ENCODE measurements around the gene GNB1L.

Gene GNB1L

GRCh38 chr22:19819208-19819910, 35.3 kb downstream of the GNB1L start:
- no peak for FAIRE-seq

GRCh38 chr22:19818324-19819207, 36.1 kb downstream of the GNB1L start:
- no peak for FAIRE-seq
- DNase-seq (ENCODE audit: insufficient read length, low spot score), result no peak
- no peak for TF ChIP-seq POLR2A (IDR thresholded peaks at IDR 0.05; ENCODE audit: low read depth, low read length)

More at GRCh38 chr22:19819208-19819910, 35.3 kb downstream of the GNB1L start:
- no peak for TF ChIP-seq POLR2A (IDR thresholded peaks at IDR 0.05; ENCODE audit: low read depth, low read length)
- no peak for DNase-seq (ENCODE audit: insufficient read length, low spot score)

GRCh38 chr22:19816372-19817119, 38.1 kb downstream of the GNB1L start:
- TF ChIP-seq POLR2A (IDR thresholded peaks at IDR 0.05; ENCODE audit: low read depth, low read length), result no peak
- no peak for FAIRE-seq
- DNase-seq (ENCODE audit: insufficient read length, low spot score), result no peak

- no peak for TF ChIP-seq POLR2A (IDR thresholded peaks at IDR 0.05; ENCODE audit: low read depth, low read length)
- DNase-seq (ENCODE audit: insufficient read length, low spot score) (no peak), FAIRE-seq (no peak)
These were observed 38.8 kb downstream of the GNB1L start for GRCh38 chr22:19815823-19816290.

- FAIRE-seq (no peak), DNase-seq (ENCODE audit: insufficient read length, low spot score) (no peak)
- TF ChIP-seq POLR2A (IDR thresholded peaks at IDR 0.05; ENCODE audit: low read depth, low read length), result no peak
These were observed 39.4 kb downstream of the GNB1L start for GRCh38 chr22:19815093-19815822.

GRCh38 chr22:19814428-19814827, 40.2 kb downstream of the GNB1L start:
- FAIRE-seq (no peak), DNase-seq (ENCODE audit: insufficient read length, low spot score) (no peak)
- TF ChIP-seq POLR2A (IDR thresholded peaks at IDR 0.05; ENCODE audit: low read depth, low read length), result no peak

- DNase-seq (ENCODE audit: insufficient read length, low spot score) (no peak), FAIRE-seq (no peak)
- no peak for TF ChIP-seq POLR2A (IDR thresholded peaks at IDR 0.05; ENCODE audit: low read depth, low read length)
These were observed 41.8 kb downstream of the GNB1L start for GRCh38 chr22:19812910-19813309.

- DNase-seq (ENCODE audit: insufficient read length, low spot score) (no peak), FAIRE-seq (no peak)
- no peak for TF ChIP-seq POLR2A (IDR thresholded peaks at IDR 0.05; ENCODE audit: low read depth, low read length)
These were observed 42.6 kb downstream of the GNB1L start for GRCh38 chr22:19811811-19812771.

- no peak for TF ChIP-seq POLR2A (IDR thresholded peaks at IDR 0.05; ENCODE audit: low read depth, low read length)
- DNase-seq (ENCODE audit: insufficient read length, low spot score) (no peak), FAIRE-seq (no peak)
These were observed 43.5 kb downstream of the GNB1L start for GRCh38 chr22:19811211-19811621.

GRCh38 chr22:19810381-19811201, 44.1 kb downstream of the GNB1L start:
- TF ChIP-seq POLR2A (IDR thresholded peaks at IDR 0.05; ENCODE audit: low read depth, low read length), result no peak
- no peak for DNase-seq (ENCODE audit: insufficient read length, low spot score)
- no peak for FAIRE-seq

GRCh38 chr22:19809741-19810140, 44.9 kb downstream of the GNB1L start:
- TF ChIP-seq POLR2A (IDR thresholded peaks at IDR 0.05; ENCODE audit: low read depth, low read length), result no peak
- FAIRE-seq, result no peak
- DNase-seq (ENCODE audit: insufficient read length, low spot score), result no peak
